HL-60/S4 (cell line): Measurements from ENCODE around the gene CABCOCO1.

Experiments
- in situ Hi-C: fragments of 300-500 bp; cut with MboI; formaldehyde crosslinking; loops from 2 replicates; pipeline ENCODE4 v1.14.3; 2022; ENCODE audit warnings: low sequenced_read_pairs

CABCOCO1 gene

GRCh38 chr10:61784354-61785133 lies 121.8 kb downstream of the CABCOCO1 start:
- in situ Hi-C loops, result no loop called here

- in situ Hi-C loops, result no loop called here
Measured at GRCh38 chr10:61785473-61786105, 122.9 kb downstream of the CABCOCO1 start.

GRCh38 chr10:61786728-61787127 lies 124.0 kb downstream of the CABCOCO1 start:
- in situ Hi-C loops, result no loop called here

- in situ Hi-C loops, result no loop called here
Measured at GRCh38 chr10:61787170-61787569, 124.4 kb downstream of the CABCOCO1 start.

- in situ Hi-C loops, result no loop called here
Measured at GRCh38 chr10:61789031-61789430, 126.3 kb downstream of the CABCOCO1 start.

- in situ Hi-C loops, result no loop called here
Measured at GRCh38 chr10:61791216-61791615, 128.5 kb downstream of the CABCOCO1 start.

GRCh38 chr10:61792097-61792716 lies 129.5 kb downstream of the CABCOCO1 start:
- in situ Hi-C loops, result no loop called here

- in situ Hi-C loops, result no loop called here
Measured at GRCh38 chr10:61792921-61793320, 130.2 kb downstream of the CABCOCO1 start.

GRCh38 chr10:61793760-61794703 lies 131.3 kb downstream of the CABCOCO1 start:
- in situ Hi-C loops, result no loop called here

- in situ Hi-C loops, result no loop called here
Measured at GRCh38 chr10:61795147-61795546, 132.4 kb downstream of the CABCOCO1 start.

GRCh38 chr10:61795551-61795950 lies 132.8 kb downstream of the CABCOCO1 start:
- in situ Hi-C loops, result no loop called here

GRCh38 chr10:61796785-61797184 lies 134.1 kb downstream of the CABCOCO1 start:
- in situ Hi-C loops, result no loop called here

GRCh38 chr10:61797304-61798153 lies 134.8 kb downstream of the CABCOCO1 start:
- in situ Hi-C loops, result no loop called here

GRCh38 chr10:61798713-61799112 lies 136.0 kb downstream of the CABCOCO1 start:
- in situ Hi-C loops, result no loop called here

GRCh38 chr10:61801484-61801883 lies 138.8 kb downstream of the CABCOCO1 start:
- in situ Hi-C loops, result no loop called here

- in situ Hi-C loops, result no loop called here
Measured at GRCh38 chr10:61803269-61803668, 140.5 kb downstream of the CABCOCO1 start.

GRCh38 chr10:61804414-61804813 lies 141.7 kb downstream of the CABCOCO1 start:
- in situ Hi-C loops, result no loop called here

GRCh38 chr10:61805091-61805490 lies 142.4 kb downstream of the CABCOCO1 start:
- in situ Hi-C loops, result no loop called here

GRCh38 chr10:61810263-61810662 lies 147.5 kb downstream of the CABCOCO1 start:
- in situ Hi-C loops, result no loop called here
